ENCODE data around the gene SERGEF. TPM values are rescaled to one million over a fixed set of nuclear protein-coding genes. Genes with fewer than 3 reads are reported as not detected.

Gene SERGEF
- total and polyA plus RNA-seq, 2 of the 13 experiments (the other 11 are each of a cell fraction or from before 2014, with no cell fraction given): 54.5 to 114 TPM

GRCh38 chr11:17770048-17770652 lies 242.7 kb downstream of the SERGEF start (continued):
- TF ChIP-seq SMAD9 (CRISPR knock-in tag; IDR thresholded peaks at IDR 0.05) (peak; percentile 82; the same call in 1 of the 2 replicates), TAF1 (CRISPR knock-in tag; IDR thresholded peaks at IDR 0.05) (no peak), IRF9 (CRISPR knock-in tag; IDR thresholded peaks at IDR 0.05; ENCODE audit: borderline replicate concordance) (0 out of 2 replicates have a peak, but pooled peaks have one; percentile 78), ZNF768 (CRISPR knock-in tag; IDR thresholded peaks at IDR 0.05) (peak; percentile 65; the same call in 1 of the 2 replicates), ZNF709 (CRISPR knock-in tag; IDR thresholded peaks at IDR 0.05) (peak; percentile 78; the same call in 1 of the 2 replicates), NFKBIZ (CRISPR knock-in tag; IDR thresholded peaks at IDR 0.05) (peak; percentile 90; the same call in 1 of the 2 replicates), E2F2 (CRISPR knock-in tag; IDR thresholded peaks at IDR 0.05; ENCODE audit: borderline replicate concordance) (no peak; the same call in 1 of the 2 replicates), NRL (CRISPR knock-in tag; IDR thresholded peaks at IDR 0.05; ENCODE audit: borderline replicate concordance) (peak; percentile 52; the same call in 1 of the 2 replicates), ZFP82 (CRISPR knock-in tag; IDR thresholded peaks at IDR 0.05; ENCODE audit: borderline replicate concordance) (no peak), ZFP90 (CRISPR knock-in tag; IDR thresholded peaks at IDR 0.05; ENCODE audit: borderline replicate concordance) (peak; percentile 71; the same call in 1 of the 2 replicates), ZNF770 (CRISPR knock-in tag; IDR thresholded peaks at IDR 0.05) (peak; percentile 82), FUBP1 (CRISPR knock-in tag; IDR thresholded peaks at IDR 0.05; ENCODE audit: borderline replicate concordance) (no peak; the same call in 1 of the 2 replicates), KLF13 (CRISPR knock-in tag; IDR thresholded peaks at IDR 0.05) (no peak; the same call in 1 of the 2 replicates), STAT6 (CRISPR knock-in tag; IDR thresholded peaks at IDR 0.05; ENCODE audit: borderline replicate concordance) (no peak), CBFB (CRISPR knock-in tag; IDR thresholded peaks at IDR 0.05) (peak; percentile 83), MXD3 (CRISPR knock-in tag; IDR thresholded peaks at IDR 0.05) (peak; percentile 76; the same call in 1 of the 2 replicates), ZNF780A (CRISPR knock-in tag; IDR thresholded peaks at IDR 0.05) (peak; percentile 89), NBN (conservative IDR thresholded peaks at IDR 0.05) (no peak)
